D721Med (cell line): ENCODE results near the gene WSCD2.

ENCODE experiments used
- DNase-seq: peaks from one replicate; pipeline ENCODE4 v3.0.0; 2011; ENCODE audit warnings: low spot score; ENCODE audit not compliant: insufficient read length
- FAIRE-seq: peaks from 2 replicates; lab custom pipeline; 2011; peaks lifted over from hg19 to GRCh38; lab: Jason Lieb, UNC
- CTCF ChIP-seq: IDR thresholded peaks from 2 replicates; pipeline ENCODE4 v1.5.1; 2012; ENCODE audit warnings: mild to moderate bottlenecking, control low read depth; ENCODE audit not compliant: insufficient read depth; ENCODE audit errors: missing control alignments

WSCD2 gene

GRCh38 chr12:108190529-108190928 lies 61.4 kb downstream of the WSCD2 start:
- no peak for FAIRE-seq
- no peak for DNase-seq
- no peak for TF ChIP-seq CTCF

GRCh38 chr12:108191086-108191485 lies 62.0 kb downstream of the WSCD2 start:
- no peak for TF ChIP-seq CTCF
- FAIRE-seq (no peak), DNase-seq (no peak)

GRCh38 chr12:108191938-108192337 lies 62.9 kb downstream of the WSCD2 start:
- DNase-seq (no peak), FAIRE-seq (no peak)
- no peak for TF ChIP-seq CTCF

GRCh38 chr12:108193493-108193892 lies 64.4 kb downstream of the WSCD2 start:
- no peak for FAIRE-seq

GRCh38 chr12:108193917-108194316 lies 64.8 kb downstream of the WSCD2 start:
- no peak for FAIRE-seq
- DNase-seq = peak; percentile 62
- peak; percentile 78 for TF ChIP-seq CTCF

More at GRCh38 chr12:108193493-108193892, 64.4 kb downstream of the WSCD2 start:
- no peak for DNase-seq
- TF ChIP-seq CTCF = no peak

GRCh38 chr12:108194585-108194984 lies 65.5 kb downstream of the WSCD2 start:
- no peak for TF ChIP-seq CTCF
- DNase-seq = no peak
- FAIRE-seq = no peak

- no peak for FAIRE-seq
- no peak for TF ChIP-seq CTCF
- no peak for DNase-seq
Measured at GRCh38 chr12:108196319-108196718, 67.2 kb downstream of the WSCD2 start.
